Measurements from ENCODE around the gene CD40.

DNA sequence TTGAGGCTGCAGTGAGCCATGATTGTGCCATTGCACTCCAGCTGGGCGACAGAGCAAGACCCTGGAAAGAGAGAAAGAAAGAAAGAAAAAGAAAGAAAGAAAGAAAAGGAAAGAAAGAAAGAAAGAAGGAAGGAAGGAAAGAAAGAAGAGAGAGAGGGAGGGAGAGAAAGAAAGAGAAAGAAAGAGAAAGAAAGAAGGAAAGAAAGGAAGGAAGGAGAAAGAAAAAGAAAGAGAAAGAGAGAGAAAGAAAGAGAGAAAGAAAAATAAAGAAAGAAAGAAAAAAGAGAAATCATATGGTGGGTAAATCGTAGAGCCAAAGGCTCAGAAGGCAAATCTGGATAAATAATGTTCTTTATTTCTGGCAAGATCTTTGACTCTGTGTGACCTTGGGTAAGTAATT lies 53.4 kb downstream of the CD40 start:
- TF ChIP-seq, protein P1, sequence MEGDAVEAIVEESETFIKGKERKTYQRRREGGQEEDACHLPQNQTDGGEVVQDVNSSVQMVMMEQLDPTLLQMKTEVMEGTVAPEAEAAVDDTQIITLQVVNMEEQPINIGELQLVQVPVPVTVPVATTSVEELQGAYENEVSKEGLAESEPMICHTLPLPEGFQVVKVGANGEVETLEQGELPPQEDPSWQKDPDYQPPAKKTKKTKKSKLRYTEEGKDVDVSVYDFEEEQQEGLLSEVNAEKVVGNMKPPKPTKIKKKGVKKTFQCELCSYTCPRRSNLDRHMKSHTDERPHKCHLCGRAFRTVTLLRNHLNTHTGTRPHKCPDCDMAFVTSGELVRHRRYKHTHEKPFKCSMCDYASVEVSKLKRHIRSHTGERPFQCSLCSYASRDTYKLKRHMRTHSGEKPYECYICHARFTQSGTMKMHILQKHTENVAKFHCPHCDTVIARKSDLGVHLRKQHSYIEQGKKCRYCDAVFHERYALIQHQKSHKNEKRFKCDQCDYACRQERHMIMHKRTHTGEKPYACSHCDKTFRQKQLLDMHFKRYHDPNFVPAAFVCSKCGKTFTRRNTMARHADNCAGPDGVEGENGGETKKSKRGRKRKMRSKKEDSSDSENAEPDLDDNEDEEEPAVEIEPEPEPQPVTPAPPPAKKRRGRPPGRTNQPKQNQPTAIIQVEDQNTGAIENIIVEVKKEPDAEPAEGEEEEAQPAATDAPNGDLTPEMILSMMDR (conservative IDR thresholded peaks at IDR 0.05 in 1 of 2, IDR thresholded peaks at IDR 0.05 in 1 of 2; ENCODE audit: low read depth in 1 of 2, low read length in 2 of 2) = no peak
- no peak for TF ChIP-seq EZH2 (IDR thresholded peaks at IDR 0.05; ENCODE audit: low read length, missing control alignments)
